DMS 273 (cell line): ENCODE results near the gene ERI2.
"Not testable (repeated sequence)": the region's sequence is repeated elsewhere in the genome, so short reads cannot be mapped to it uniquely, and the experiment has no call there.

ENCODE experiments used
- DNase-seq: peaks from one replicate; lab custom pipeline; 2025; ENCODE audit not compliant: unreplicated experiment; lab: John Stamatoyannopoulos, UW

Gene ERI2

GRCh38 chr16:20818929-20819585, 12.8 kb upstream of the ERI2 start:
- no peak for DNase-seq

- peak; percentile 65 for DNase-seq
Observed at GRCh38 chr16:20814784-20815183, 8.5 kb upstream of the ERI2 start.

GRCh38 chr16:20812510-20812909, 6.2 kb upstream of the ERI2 start:
- DNase-seq, result peak; percentile 4

- DNase-seq, result no peak
Observed at GRCh38 chr16:20811889-20812439, 5.7 kb upstream of the ERI2 start.

- DNase-seq, result no peak
Observed at GRCh38 chr16:20807862-20808261, 1.6 kb upstream of the ERI2 start.

- DNase-seq, result not testable (repeated sequence)
Observed at GRCh38 chr16:20805684-20806167, 546 bp downstream of the ERI2 start.

GRCh38 chr16:20803561-20804214, 2.6 kb downstream of the ERI2 start:
- DNase-seq, result no peak

- no peak for DNase-seq
Observed at GRCh38 chr16:20803192-20803560, 3.1 kb downstream of the ERI2 start.

- no peak for DNase-seq
Observed at GRCh38 chr16:20801278-20801677, 5.0 kb downstream of the ERI2 start.

- DNase-seq, result peak; percentile 59
Observed at GRCh38 chr16:20799599-20799998, 6.7 kb downstream of the ERI2 start.

GRCh38 chr16:20798364-20798763, 7.9 kb downstream of the ERI2 start:
- DNase-seq, result no peak

GRCh38 chr16:20791923-20792612, 14.2 kb downstream of the ERI2 start:
- no peak for DNase-seq

- no peak for DNase-seq
Observed at GRCh38 chr16:20789130-20789529, 17.1 kb downstream of the ERI2 start.

- no peak for DNase-seq
Observed at GRCh38 chr16:20784204-20784603, 22.1 kb downstream of the ERI2 start.

GRCh38 chr16:20782470-20782869, 23.8 kb downstream of the ERI2 start:
- DNase-seq, result no peak

- no peak for DNase-seq
Observed at GRCh38 chr16:20781697-20782096, 24.6 kb downstream of the ERI2 start.

- peak; percentile 79 for DNase-seq
Observed at GRCh38 chr16:20774703-20775362, 31.4 kb downstream of the ERI2 start.

GRCh38 chr16:20773679-20774078, 32.6 kb downstream of the ERI2 start:
- DNase-seq, result no peak

- no peak for DNase-seq
Observed at GRCh38 chr16:20768818-20769217, 37.5 kb downstream of the ERI2 start.

- DNase-seq, result no peak
Observed at GRCh38 chr16:20768121-20768520, 38.2 kb downstream of the ERI2 start.

- DNase-seq, result no peak
Observed at GRCh38 chr16:20767577-20767976, 38.7 kb downstream of the ERI2 start.
